ENCODE measurements around the gene KLHDC7A.

DNA sequence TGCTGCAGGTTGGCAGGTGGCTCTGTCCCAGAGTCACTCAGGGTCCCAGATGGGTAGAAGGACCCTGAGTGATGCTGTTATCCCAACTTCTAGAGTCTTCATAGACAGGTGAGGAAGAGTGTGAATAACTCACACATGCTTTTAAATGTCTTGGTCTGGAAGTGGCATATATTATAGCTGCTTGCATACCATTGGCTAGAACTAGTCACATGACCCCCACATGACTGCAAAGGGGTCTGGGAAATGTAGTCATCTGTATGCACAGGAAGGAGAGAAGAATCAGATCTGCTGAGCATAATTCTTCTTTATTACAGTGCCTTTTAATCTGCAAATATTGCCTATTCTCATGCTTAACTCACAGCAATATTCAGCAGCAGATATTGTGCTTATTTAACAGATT, 28.2 kb upstream of the KLHDC7A start:
- TF ChIP-seq MXI1 (conservative IDR thresholded peaks at IDR 0.05; ENCODE audit: poor library complexity, severe bottlenecking) (no peak), CTCF (IDR thresholded peaks at IDR 0.05; ENCODE audit: poor library complexity, severe bottlenecking) (no peak), REST (IDR thresholded peaks at IDR 0.05; ENCODE audit: borderline replicate concordance) (no peak), TAF1 (IDR thresholded peaks at IDR 0.05; ENCODE audit: low read depth) (no peak), POLR2AphosphoS5 (IDR thresholded peaks at IDR 0.05) (no peak), EZH2 (IDR thresholded peaks at IDR 0.05; ENCODE audit: borderline replicate concordance, insufficient read depth, low read length, poor library complexity, severe bottlenecking) (no peak), EP300 (conservative IDR thresholded peaks at IDR 0.05; ENCODE audit: poor library complexity, severe bottlenecking) (no peak), RAD21 (conservative IDR thresholded peaks at IDR 0.05) (no peak), SMC3 (conservative IDR thresholded peaks at IDR 0.05; ENCODE audit: poor library complexity) (no peak)
